Stimulated activated CD4-positive, alpha-beta T cell treated with anti-CD3 and anti-CD28 coated beads, Interleukin-12 subunit alpha, Interleukin-12 subunit beta, amount 100 ng/mL, for 48 hours (primary cell): Measurements from ENCODE around the gene SCCPDH.
"Not testable (repeated sequence)": the region's sequence is repeated elsewhere in the genome, so short reads cannot be mapped to it uniquely, and the experiment has no call there.

ENCODE experiments used
- DNase-seq, 3 donors: peaks; one replicate each; pipeline ENCODE4 v3.0.0-alpha.2; 2020; ENCODE audit warnings: low read depth in 2 of 3, low spot score in 1 of 3

The SCCPDH gene

GRCh38 chr1:246705368-246705767 lies 18.8 kb upstream of the SCCPDH start:
- DNase-seq, result no peak

- DNase-seq, result no peak
Measured at GRCh38 chr1:246708166-246708565, 16.0 kb upstream of the SCCPDH start.

DNA sequence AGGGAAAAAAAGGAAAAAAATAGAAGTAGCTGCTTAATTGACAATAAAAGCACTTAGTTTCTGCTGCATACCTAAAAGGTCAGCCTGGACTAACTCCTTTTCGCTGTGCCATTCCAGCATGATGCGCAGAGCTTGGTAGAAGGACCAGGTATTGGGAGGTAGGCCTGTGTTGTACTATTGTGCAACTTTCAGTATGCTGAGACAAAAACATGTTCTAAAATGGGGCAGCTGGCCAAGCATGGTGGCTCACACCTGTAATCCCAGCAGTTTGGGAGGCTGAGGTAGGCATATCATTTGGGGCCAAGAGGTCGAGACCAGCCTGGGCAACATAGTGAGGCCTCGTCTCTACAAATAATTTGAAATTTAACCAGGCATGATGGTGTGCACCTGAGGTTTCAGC lies 15.0 kb upstream of the SCCPDH start:
- no peak for DNase-seq

DNA sequence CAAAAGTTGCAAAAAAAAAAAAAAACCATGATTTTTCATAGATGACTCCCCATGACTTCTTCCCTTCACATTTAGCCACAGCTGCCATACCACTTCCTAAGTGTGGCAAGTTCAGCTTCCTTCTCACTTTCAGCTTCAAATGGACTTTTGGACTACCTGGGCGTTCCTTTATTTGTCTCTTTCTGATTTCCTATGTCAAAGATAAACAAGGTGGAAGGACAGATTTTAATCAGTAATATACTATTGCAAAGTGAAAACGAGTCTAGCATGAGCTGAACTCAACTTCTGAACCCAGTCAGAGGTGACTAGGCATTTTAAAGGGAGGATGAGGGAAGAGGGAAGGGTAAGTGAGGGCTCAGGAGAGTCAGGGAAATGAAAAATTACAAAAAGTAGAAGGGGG lies 14.4 kb upstream of the SCCPDH start:
- no peak for DNase-seq

DNA sequence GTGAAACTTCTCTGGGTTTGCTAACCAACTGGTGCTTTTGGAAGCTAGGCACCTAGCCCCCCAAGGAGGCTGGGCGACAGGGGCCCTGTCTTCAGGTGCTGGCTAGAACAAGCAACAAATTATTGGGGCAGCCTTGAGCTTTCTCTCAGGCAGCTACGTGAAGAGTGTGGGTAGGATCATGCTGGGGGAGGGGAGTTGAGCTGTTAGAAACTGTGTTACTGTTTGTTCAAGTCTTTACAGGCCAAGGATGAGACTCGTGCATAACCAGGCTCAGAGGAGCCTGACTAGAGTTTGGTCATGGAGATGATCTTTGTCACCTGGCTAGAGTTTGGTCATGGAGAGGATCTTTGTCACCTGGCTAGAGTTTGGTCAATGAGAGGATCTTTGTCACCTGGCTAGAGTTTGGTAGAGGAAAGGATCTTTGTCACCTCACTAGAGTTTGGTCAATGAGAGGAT lies 12.6 kb upstream of the SCCPDH start:
- DNase-seq, result no peak

DNA sequence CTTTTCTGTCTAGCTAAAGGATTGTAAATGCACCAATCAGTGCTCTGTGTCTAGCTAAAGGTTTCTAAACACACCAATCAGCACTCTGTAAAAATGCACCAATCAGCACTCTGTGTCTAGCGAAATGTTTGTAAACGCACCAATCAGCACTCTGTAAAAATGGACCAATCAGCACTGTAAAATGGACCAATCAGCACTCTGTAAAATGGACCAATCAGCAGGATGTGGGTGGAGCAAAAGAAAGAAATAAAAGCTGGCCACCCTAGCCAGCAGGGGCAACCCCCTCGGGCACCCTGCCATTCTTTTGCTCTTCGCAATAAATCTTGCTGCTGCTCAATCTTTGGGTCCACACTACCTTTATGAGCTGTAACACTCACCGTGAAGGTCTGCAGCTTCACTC lies 11.8 kb upstream of the SCCPDH start:
- DNase-seq, result not testable (repeated sequence)

DNA sequence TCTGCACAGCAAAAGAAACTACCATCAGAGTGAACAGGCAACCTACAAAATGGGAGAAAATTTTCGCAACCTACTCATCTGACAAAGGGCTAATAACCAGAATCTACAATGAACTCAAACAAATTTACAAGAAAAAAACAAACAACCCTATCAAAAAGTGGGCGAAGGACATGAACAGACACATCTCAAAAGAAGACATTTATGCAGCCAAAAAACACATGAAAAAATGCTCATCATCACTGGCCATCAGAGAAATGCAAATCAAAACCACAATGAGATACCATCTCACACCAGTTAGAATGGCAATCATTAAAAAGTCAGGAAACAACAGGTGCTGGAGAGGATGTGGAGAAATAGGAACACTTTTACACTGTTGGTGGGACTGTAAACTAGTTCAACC lies 4.8 kb upstream of the SCCPDH start:
- DNase-seq, result not testable (repeated sequence)

DNA sequence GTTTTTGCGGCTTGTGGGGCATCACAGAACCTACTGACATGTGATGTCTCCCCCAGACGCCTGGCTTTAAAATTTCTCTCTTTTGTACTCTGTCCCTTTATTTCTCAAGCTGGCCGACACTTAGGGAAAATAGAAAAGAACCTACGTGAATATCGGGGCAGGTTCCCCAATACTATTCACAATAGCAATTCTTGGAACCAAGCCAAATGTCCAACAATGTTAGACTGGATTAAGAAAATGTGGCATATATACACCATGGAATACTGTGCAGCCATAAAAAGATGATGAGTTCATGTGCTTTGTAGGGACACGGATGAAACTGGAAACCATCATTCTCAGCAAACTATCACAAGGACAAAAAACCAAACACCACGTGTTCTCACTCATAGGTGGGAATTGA lies 3.4 kb upstream of the SCCPDH start:
- not testable (repeated sequence) for DNase-seq

- no peak for DNase-seq
Measured at GRCh38 chr1:246722720-246723119, 1.5 kb upstream of the SCCPDH start.

GRCh38 chr1:246724731-246725095 lies 504 bp downstream of the SCCPDH start:
- no peak for DNase-seq

DNA sequence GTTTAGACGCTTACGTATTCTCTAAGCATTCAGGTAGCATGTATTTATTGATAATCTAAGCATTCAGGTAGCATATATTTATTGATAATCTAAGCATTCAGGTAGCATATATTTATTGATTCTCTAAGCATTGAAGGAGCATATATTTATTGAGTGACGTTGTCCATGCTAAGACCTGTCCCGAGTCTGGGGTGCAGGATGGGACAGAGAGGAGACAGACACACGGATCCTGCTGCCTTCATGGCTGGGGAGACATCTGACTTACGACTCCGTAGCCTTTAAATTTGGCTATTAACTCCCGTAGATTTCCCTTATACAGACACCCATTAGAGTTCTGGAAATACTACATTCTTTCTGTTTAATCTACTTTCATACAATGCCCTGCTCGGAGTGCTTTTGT lies 982 bp downstream of the SCCPDH start:
- DNase-seq, result no peak

DNA sequence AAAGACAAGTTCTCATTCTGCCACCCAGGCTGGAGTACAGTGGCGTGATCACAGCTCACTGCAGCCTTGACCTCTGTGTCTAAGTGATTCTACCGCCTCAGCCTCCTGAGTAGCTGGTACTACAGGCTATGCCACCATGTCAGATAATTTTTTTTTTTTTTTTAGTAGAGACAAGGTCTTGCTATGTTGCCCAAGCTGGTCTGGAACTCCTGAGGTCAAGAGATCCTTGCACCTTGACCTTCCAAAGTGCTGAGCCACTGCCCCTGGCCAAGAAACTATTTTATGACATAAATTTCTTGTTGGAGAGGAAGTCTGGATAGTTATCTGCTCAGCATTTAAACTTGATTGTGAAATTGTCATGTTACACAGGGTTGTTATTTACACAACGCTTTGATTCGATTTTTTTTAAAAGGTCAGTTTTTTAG lies 2.1 kb downstream of the SCCPDH start:
- no peak for DNase-seq

DNA sequence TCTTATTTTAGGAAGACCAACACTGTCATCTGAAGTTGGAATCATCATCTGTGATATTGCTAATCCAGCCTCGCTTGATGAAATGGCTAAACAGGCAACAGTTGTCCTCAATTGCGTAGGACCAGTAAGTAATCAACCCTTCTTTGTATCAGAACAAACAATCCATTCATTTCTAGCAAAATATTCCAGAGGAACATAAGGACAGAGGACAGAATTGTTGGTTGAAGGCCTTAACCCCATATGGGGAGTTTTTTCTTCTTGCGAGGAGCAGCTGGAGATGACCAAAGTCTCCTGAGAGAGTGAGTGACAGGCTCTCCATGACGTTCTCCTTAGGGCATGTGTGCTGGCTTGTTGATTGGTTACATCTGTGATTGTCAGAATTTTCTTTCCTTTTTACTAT lies 2.7 kb downstream of the SCCPDH start:
- DNase-seq, result no peak

- no peak for DNase-seq
Measured at GRCh38 chr1:246727594-246727993, 3.4 kb downstream of the SCCPDH start.

DNA sequence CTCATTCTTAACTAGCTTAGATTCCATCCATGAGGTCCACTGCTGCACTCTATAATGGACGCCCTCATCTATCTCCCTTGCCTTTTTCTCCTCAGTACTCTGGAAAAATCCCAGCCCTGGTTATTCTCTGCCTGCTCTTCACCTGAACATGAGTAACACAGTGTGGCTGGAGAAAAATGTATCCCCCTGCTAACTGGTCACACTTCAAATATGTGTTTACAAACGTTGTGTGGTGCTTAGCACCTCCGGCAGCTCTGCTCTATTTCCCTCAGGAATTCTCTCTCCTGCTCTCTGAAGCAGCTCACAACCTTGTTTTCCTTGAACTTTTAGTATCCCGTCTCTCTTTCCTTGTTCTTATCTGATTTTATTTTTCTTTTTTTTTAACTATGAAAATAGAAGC lies 4.1 kb downstream of the SCCPDH start:
- no peak for DNase-seq

DNA sequence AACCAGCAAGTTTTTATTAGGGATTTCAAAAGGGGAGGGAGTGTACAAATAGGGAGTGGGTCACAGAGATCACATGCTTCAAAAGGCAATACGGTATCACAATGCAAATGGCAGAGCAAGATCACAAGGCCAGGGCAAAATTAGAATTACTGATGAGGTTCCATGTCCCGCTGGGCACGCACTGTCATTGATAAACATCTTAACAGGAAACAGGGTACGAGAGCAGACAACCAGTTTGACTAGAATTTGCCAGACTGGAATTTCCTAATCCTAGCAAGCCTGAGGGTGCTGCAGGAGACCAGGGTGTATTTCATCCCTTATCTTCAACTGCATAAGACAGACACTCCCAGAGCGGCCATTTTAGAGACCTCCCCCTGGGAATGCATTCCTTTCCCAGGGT lies 4.8 kb downstream of the SCCPDH start:
- DNase-seq, result not testable (repeated sequence)

DNA sequence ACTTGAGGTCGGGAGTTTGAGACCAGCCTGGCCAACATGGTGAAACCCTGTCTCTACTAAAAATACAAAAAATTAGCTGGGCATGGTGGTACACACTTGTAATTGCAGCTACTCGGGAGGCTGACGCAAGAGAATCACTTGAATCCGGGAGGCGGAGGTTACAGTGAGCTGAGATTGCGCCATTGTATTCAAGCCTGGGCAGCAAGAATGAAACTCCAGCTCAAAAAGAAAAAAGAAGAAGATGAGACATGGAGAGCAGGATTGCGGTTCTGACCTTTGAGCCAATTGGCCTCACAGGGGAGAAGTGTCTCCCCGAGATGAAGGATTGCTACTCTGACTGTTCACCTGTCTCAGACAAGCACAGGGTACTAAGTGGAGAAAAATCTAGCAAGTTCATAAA lies 6.6 kb downstream of the SCCPDH start:
- DNase-seq, result no peak

DNA sequence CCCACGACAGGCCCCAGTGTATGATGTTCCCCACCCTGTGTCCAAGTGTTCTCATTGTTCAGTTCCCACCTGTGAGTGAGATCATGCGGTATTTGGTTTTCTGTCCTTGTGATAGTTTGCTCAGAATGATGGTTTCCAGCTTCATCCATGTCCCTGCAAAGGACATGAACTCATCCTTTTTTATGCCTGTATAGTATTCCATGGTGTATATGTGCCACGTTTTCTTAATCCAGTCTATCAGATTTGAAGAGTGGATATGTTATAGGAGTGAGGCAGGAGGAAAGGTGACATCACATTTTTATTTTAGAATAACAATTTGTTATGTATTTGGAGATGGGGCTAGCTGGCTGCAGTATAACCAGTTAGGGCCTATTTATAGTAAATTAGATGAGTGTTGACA lies 7.7 kb downstream of the SCCPDH start:
- not testable (repeated sequence) for DNase-seq

GRCh38 chr1:246733704-246734103 lies 9.5 kb downstream of the SCCPDH start:
- no peak for DNase-seq

- DNase-seq, result no peak
Measured at GRCh38 chr1:246734866-246735265, 10.7 kb downstream of the SCCPDH start.

DNA sequence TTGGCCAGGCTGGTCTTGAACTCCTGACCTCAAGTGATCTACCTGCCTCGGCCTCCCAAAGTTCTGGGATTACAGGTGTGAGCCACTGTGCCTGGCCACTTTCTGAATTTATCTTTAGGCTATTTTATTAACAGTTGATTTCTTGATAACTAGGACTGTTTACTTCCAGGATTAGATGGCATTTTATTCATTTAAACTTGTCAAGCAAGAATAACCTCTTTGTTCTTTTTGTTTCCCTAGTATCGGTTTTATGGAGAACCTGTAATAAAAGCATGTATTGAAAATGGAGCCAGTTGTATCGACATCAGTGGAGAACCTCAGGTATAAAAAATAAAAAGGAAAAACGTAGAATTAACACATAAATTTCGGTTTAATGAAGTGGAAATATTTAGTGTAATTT lies 11.5 kb downstream of the SCCPDH start:
- no peak for DNase-seq

GRCh38 chr1:246742396-246742795 lies 18.2 kb downstream of the SCCPDH start:
- DNase-seq, result no peak

- DNase-seq, result not testable (repeated sequence)
Measured at GRCh38 chr1:246746155-246746554, 21.9 kb downstream of the SCCPDH start.

DNA sequence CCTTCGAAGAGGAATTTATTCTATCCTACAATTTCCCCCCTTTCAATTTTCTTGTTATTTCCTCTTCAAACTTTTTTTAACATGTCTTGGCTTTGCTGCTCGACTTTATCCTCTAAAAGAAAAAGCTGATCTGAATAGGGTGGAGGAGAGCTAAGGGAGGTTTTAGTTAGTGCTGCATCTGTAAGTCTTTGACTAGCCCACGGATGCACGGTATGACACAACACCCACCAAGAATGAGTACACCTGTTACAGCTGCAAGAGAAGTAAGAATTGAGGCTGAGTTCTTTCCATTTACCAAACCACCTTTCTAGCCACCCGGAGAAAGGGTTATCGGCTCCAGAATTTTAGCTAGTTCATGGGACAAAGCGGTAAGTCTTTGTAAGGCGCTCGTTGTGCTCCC lies 23.8 kb downstream of the SCCPDH start:
- DNase-seq, result no peak
